Bone marrow (tissue), 2 donors: ENCODE measurements around the gene ZBTB11.
"Not testable (repeated sequence)": the region's sequence is repeated elsewhere in the genome, so short reads cannot be mapped to it uniquely, and the experiment has no call there.

Experiments
- DNase-seq, 2 donors: peaks; one replicate each; lab custom pipeline; 2025; lab: John Stamatoyannopoulos, UW

ZBTB11 gene

DNA sequence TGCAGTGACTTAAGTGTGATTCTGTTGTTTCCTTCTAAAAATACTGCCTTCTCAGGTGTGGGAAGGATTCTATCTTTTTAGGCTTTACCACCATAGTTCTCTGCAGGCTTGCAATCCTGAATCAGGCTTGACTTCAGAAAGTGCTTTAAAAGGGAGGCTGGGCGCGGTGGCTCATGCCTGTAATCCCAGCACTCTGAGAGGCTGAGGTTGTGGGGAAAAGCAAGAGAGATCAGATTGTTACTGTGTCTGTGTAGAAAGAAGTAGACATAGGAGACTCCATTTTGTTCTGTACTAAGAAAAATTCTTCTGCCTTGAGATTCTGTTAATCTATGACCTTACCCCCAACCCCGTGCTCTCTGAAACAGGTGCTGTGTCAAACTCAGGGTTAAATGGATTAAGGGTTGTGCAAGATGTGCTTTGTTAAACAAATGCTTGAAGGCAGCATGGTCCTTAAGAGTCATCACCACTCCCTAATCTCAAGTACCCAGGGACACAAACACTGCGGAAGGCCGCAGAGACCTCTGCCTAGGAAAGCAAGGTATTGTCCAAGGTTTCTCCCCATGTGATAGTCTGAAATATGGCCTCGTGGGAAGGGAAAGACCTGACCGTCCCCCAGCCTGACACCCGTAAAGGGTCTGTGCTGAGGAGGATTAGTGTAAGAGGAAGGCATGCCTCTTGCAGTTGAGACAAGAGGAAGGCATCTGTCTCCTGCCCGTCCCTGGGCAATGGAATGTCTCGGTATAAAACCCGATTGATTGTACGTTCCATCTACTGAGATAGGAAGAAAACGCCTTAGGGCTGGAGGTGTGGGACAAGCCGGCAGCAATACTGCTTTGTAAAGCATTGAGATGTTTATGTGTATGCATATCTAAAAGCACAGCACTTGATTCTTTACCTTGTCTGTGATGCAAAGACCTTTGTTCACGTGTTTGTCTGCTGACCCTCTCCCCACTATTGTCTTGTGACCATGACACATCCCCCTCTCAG is 15.0 kb upstream of the ZBTB11 start:
- DNase-seq = not testable (repeated sequence)

DNA sequence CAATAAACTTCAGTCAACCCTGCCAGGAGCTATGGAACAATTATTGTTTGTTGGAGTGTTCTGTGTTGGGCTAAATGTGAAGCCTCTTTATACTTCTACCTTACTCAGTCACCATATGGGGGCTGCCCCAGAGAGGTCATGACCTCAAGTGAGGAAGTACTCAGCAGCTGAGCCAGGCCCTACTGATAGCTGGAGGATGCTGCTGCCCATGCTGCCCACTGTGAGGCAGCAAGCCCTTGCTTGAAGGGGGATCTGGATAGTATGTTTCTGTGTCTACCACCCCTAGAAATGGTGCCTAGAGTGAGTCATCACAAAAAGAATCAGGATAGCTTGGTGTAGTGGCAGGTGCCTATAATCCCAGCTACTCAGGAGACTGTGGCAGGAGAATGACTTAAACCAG is 14.0 kb upstream of the ZBTB11 start:
- no peak for DNase-seq

DNA sequence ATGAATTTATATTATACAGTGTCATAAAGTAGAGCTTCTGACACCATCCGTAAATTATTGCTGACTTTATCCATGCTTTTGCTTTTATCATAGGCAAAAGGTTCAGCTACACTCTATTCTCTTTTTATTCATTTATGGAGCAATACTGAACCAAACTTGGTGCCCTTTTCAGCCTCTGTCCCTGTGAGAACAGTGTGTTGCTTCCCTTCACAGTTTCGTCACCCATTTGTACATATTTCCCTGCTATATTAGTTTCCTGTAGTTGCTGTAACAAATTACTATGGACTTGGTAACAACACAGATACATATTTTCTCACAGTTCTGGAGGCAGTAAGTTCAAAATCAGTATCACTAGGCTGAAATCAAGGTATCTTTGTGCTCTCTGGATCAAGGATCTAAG is 12.4 kb upstream of the ZBTB11 start:
- no peak for DNase-seq

DNA sequence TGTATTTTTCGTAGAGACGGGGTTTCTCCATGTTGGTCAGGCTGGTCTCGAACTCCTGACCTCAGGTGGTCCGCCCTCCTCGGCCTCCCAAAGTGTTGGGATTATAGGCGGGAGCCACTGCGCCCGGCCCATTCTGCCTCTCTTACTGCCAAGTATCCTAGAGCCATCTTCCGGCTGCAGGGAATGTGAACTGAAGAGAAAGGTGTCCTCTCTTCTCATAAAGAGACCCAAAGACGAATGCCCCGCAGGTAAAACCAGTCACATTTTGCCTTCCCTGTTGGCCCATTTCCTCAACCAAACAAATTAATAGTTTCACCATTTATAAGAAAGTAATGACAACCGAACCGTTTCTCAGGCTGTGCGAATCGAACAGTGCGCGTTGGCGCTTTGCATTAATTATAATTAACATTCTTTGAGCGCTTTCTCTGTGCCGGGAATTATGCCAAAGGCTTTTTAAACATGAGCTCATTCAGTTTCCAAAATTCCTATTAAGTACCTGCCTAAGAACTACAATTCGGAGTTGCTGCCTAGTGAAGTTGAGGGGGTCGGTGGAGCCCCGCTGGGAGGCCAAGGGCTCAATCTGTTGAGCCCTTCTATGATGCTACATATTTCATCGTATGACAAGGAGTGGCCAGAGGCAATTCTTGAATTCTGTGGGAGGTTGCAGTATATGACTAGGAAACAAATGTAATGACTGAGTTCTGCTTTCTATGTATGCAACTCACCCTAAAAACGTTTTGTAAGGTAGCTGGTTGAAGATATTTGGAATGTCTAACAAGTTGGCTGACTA is 10.4 kb upstream of the ZBTB11 start:
- DNase-seq = no peak

DNA sequence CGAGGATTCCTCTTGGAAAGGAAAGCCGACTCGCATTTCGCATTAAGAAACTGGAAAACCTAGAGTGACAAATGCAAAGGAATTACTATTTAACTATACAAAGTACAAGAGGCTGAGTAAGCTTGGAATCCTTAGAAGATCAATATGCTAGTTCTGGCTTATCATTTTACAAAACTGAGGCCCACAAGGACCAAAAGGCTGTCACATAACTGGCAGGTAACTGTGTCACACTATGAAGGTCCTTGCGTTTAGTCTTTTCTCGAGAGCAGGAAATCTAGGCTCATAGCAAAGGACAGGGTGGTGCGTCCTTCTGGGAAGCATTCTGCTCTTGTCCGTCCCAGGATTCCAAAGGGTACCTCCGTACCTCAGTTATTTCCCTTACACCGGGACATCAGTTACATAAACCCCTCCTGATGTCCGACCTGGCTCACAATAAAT is 9.0 kb upstream of the ZBTB11 start:
- no peak for DNase-seq

DNA sequence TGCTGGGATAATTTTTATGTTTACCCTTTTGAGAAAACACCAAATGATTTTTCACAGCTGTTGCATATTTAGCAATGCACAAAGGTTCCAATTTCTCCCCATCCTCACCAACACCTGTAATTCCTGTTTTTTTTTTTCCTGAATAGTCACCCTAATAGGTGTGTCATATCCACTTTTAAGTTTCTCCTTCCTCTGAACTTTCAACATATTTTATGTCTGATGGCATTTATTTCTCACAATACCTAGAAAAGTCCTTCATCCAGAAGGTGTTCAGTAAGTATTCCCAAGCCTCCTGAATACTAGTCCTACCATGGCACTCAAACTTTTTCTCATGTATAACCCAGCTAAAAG is 8.1 kb upstream of the ZBTB11 start:
- DNase-seq = no peak

DNA sequence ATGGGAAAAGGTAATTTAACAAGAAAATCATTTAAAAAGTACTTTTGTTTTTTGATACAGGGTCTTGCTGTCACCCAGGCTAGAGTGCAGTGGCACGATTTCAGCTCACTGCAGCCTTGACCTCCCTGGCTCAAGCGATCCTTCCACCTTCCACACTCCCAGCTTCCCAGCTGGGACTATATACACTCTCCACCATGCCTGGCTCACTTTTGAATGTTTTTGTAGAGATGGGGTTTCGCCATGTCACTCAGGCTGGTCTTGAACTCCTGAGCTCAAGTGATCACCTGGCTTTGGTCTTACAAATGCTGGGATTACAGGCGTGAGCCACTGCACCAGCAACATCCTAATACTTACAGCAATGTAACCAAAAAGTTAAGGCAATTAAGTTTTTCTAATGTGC is 3.5 kb upstream of the ZBTB11 start:
- DNase-seq = no peak

DNA sequence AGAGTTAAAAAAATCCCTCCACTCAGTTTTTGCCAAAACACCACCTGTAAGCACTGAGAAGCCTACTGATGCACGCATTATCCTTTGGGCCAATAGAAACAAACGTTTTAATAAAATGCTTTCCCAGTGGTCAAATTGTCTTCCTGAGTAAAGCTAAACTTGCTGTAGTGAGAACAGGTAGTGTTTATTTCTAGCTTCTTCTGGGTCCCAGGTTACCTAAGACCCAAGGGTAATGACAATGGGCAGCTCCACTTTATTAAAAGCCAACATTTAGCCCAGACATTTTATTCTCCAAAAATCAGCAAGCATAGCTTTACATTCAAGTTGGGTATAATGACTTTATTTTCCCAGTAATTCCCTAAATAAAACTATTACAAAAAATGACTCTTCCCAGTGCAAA is 1.9 kb upstream of the ZBTB11 start:
- DNase-seq = not testable (repeated sequence)

DNA sequence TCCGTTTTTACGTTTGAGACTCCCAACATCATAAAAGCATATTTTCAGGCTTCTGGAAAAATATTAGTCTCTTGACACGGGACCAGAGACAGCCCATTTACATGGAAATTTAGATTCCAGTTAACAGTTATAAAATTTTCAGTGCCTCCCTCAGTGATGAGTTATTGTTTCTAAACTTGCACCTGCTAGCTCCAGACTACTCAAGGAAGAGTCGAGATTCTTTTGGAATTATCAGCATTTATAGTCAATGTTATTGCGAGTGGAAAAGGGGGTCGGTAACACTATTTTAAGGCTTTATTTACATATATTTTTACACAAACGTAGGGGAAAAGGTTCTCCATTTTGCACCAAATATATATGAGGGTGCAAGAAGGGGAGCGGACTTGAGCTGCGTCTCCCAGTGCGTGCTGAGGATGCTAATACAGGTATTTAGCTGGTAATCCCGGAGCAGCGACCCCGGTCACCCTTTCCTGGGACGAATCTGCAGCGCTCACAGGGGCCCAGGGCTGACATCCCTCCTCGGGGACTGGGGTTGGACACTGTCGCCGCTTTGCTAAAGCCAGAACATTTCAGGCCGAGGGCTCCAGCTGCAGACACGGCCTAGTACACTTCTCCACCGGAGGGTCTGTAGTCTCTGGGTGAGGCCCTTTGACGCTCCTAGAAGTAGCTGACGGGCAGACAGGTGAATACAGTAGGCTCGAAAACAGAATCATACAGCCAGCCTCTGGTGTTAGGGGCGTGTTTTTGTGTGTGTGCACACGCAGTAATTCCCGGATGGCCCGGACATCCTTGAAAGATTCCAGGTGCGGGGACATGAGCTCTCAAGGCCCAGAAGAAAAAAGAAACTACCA is 729 bp upstream of the ZBTB11 start:
- no peak for DNase-seq

DNA sequence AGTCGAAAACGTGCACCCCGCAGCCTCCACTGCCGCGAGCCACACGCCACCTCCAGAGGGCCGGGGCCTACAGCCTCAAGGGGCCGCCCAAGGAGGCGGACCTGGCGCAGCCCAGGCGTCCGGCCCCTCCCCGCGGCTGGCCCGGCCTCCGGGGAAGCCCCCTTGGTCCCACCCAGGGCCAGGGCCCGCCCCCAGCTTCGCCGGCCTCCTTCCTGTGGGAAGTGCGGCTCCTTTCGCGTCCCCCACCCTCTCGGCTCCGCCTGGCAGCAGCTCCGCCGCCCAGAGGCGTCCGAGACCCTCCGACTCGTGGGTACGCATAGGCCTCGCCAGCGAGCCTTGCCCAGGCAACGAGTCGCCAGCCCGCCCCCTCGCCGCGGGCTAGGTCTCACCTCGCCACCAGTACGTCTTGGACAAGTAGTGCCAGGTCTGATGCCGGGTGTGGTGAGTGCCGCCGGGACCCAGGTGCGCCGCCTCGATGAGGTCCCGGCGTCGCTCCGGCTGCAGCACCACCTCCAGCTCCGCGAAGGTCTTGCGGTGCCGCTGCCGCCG is 642 bp downstream of the ZBTB11 start:
- DNase-seq = no peak

DNA sequence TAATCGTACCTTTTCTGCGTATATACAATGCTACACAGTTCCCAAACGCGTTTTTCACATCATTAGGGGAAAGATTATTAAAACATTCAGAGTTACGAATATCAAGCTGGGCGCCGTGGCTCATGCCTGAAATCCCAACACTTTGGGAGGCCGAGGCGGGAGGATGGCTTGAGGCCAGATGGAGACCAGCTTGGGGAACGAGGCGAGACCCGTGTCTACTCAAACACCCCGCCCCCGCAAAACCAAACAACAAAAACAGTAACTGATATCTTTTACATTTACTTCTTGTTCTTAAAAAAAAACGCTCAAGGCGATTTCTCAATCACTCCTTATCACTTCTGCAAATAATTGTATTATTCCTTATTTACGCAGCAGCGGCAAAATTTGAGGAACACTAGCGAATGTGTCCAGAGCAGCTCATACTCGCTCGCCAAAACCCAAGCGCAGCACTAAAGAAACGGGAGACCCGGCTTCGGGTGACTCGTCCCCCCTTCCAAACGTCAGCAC is 1.2 kb downstream of the ZBTB11 start:
- no peak for DNase-seq

DNA sequence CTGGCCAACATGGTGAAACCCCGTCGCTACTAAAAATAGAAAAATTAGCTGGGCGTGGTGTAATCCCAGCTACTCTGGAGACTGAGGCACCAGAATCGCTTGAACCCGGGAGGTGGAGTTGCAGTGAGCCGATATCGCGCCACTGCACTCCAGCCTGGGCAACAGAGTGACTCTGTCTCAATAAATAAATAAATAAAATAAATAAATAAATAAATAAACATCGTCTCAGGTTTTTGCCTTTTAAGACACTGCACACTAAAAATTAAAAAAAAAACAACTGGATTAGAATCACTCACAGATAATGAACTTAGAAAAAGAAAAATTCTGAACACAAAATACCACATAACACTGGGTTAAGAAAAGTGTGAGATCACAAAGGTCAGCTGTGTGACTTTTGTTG is 2.4 kb downstream of the ZBTB11 start:
- DNase-seq = no peak

DNA sequence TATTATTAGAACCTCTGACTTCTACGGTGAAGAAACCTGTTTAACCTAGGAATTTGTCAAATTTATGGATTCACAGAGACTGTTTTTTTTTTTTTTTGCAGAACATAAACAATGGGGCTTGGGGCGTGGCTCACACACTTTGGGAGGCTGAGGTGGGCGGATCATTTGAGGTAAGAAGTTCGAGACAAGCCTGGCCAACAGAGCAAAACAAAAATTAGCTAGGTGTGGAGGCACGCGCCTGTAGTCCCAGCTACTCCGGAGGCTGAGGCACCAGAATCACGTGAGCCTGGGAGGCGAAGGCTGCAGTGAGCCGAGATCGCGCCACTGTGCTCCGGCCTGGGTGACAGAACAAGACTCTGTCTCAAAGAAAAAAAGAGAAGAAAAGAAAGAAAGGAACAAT is 3.0 kb downstream of the ZBTB11 start:
- DNase-seq = no peak

DNA sequence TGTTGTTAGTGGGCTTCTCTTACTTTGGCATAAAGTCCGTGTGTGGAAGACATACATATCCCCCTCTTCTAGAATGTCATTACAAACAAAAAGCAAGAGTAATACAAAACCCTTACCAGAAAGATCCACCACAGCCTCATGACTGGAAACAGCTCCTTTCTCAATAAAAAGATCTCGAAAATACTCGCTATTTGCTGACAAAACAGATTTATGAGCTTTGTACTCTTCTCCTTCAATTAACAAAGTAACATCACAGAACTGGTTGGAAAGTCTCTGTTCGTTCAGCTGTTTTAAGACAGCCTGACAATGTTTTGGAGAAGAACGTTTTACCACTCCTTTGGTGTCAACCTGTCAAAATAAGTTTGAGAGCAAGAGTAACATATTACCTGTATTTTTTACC is 5.9 kb downstream of the ZBTB11 start:
- DNase-seq = no peak

DNA sequence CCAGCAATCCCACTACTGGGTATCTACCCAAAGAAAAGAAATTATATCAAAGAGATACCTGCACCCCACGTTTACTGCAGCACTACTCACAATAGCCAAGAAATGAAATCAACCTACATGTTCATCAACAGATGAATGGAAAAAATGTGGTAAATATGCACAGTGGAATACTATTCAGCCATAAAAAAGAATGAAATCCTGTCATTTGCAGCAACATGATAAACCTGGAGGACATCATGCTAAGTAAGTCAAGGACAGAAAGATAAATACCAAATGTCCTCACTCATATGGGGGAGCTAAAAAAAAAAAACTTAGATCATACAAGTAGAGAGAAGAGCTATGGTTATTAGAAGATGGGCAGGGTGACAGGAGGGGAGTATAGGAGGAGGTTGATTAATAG is 9.1 kb downstream of the ZBTB11 start:
- no peak for DNase-seq

DNA sequence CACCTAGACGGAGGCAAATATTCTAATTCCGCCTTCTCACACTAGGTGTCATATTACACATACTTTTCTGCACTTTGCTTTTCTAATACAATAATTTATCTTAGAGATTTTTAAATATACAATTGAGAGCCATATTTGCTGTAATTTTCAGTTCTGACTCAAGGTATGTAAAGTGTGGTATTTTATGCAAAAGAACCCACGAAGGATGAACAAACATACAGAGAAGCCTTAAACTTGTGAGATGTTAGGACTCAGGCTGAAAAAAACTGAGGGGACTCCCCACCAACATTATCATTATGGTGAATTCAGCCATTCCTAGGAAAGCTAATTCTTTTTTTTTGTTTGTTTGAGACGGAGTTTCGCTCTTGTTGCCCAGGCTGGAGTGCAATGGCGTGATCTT is 9.6 kb downstream of the ZBTB11 start:
- DNase-seq = no peak

DNA sequence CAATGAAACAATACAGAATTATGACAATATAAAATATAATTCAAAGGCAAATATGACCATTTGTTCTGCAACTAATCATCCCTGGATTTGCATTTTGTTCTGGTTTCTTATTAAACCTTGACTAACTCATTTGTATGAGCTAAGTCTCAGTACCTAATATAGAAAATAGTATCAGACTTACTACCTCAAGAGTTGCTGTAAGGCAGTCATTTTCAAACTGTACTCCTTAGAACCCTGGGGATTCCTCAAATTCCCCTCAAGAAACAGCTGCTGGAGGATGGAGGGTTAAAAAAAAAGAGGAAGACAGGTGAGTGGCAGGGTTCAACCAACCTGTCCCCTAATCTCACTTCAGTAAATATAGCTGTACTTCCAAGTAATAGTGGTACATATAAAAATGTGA is 11.1 kb downstream of the ZBTB11 start:
- no peak for DNase-seq

DNA sequence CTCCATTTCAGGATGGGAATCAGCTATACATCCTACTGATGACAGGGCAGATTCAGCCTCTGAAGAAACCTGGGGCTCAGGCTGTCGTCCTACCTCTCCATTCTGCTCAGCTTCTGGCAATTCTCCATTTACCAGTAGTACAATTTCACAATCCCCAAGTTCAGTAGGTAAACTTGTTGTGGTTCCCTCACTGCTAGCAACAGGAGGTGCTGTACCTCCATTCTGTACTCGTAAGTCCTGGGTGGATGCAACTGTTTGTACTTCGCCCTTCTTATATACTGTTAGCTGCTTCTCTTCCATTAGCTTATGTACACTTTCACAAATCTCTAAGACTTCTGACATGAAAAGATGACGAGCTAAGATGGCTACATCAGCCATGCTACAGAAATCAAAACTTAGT is 11.6 kb downstream of the ZBTB11 start:
- DNase-seq = no peak

DNA sequence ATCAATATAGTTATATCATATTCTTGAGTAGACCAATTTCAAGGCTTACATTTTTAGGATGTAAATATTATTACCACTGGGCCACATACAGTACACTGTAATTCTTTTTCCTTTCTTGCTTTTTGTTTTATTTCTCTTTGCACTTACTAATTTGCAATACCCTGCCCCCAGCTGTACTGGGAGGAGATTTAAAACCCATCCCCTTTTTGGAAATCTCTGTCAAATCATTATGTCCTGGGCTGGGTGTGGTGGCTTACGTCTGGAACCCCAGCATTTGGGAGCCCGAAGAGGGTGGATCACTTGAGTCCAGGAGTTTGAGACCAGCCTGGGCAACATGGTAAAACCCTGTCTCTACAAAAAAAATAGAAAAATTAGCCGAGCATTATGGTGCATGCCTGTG is 16.2 kb downstream of the ZBTB11 start:
- DNase-seq = no peak

DNA sequence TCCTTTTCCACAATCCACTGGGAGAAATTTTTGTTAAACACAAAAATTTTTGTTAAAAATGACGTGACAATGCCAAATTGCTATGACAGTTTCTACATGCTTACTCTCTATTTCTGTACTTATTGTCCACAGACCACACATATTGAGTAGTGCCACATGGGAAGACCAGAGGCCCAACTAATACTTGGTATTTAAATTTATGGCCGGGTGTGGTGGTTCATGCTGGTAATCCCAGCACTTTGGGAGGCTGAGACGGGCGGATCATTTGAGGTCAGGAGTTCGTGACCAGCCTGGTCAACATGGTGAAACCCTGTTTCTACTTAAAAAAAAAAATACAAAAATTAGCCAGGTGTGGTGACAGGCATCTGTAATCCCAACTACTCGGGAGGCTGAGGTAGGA is 20.3 kb downstream of the ZBTB11 start:
- DNase-seq = no peak

DNA sequence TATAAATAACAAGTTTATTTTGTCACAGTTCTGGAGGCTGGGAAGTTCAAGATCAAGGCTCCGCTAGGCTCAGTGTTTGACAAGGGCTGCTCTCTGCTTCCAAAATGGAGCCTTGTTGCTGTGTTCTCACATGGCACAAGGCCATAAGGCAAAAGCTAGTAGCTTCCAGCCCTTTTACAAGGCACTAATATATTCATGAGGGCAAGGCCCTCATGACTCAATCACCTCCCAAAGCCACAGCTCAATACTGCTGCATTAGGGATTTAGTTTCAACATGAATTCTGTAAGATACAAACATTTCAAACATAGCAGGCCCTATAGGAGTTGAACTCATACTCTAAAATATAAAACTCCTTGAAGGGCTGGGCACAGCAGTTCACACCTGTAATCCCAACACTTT is 30.2 kb downstream of the ZBTB11 start:
- no peak for DNase-seq
